ENCODE data around the gene PWWP2A.

DNA sequence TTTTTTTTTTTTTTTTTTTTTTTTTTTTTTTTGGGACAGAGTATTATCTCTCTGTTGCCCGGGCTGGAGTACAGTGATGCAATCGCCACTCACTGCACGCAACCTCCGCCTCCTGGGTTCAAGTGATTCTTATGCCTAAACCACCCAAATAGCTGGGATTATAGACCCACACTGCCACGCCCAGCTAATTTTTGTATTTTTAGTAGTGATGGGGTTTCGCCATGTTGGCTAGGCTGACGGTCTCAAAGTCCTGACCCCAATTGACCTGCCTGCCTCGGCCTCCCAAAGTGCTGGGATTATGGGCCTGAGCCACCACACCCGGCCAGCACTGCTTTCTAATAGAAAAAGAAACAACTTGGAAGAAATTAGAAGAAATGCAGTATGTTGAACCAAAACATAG, 71.1 kb downstream of the PWWP2A start:
- TF ChIP-seq, protein P1, sequence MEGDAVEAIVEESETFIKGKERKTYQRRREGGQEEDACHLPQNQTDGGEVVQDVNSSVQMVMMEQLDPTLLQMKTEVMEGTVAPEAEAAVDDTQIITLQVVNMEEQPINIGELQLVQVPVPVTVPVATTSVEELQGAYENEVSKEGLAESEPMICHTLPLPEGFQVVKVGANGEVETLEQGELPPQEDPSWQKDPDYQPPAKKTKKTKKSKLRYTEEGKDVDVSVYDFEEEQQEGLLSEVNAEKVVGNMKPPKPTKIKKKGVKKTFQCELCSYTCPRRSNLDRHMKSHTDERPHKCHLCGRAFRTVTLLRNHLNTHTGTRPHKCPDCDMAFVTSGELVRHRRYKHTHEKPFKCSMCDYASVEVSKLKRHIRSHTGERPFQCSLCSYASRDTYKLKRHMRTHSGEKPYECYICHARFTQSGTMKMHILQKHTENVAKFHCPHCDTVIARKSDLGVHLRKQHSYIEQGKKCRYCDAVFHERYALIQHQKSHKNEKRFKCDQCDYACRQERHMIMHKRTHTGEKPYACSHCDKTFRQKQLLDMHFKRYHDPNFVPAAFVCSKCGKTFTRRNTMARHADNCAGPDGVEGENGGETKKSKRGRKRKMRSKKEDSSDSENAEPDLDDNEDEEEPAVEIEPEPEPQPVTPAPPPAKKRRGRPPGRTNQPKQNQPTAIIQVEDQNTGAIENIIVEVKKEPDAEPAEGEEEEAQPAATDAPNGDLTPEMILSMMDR (IDR thresholded peaks at IDR 0.05; ENCODE audit: insufficient read depth, low read depth, low read length), result no peak
- TF ChIP-seq EZH2 (IDR thresholded peaks at IDR 0.05; ENCODE audit: insufficient read depth, low read length), result no peak

Measured in astrocyte (in vitro differentiated cells and primary cell).